GM12891 (cell line): ENCODE results near the gene HNRNPDL.

Experiments
- POLR2A ChIP-seq: IDR thresholded peaks from 2 replicates; pipeline ENCODE4 v1.6.1; 2011; ENCODE audit warnings: low read depth, low read length, control low read depth
- POLR2AphosphoS5 ChIP-seq: IDR thresholded peaks from 2 replicates; pipeline ENCODE4 v1.6.1; 2011; ENCODE audit warnings: low read depth, low read length, control low read depth

DNA sequence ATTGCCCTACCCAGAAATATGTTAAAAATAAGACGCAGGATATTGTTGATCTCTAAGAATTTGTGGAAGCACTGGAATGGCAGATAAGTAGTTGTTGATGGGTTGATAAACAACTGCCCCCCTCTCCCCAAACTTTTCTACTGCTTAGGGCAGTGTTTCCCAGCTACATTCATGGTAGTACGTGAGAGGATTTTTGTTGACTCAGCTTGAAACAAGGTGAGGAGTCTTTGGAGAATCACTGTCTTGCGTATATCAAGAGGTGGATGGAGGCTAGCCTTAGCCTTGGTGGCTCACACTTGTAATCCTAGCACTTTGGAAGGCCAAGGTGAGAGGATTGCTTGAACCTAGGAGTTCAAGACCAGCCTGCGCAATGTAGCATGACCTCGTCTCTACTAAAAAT is 5.9 kb upstream of the HNRNPDL start:
- TF ChIP-seq POLR2A (no peak), POLR2AphosphoS5 (no peak)
